ENCODE measurements around the gene C22orf39.

The C22orf39 gene

DNA sequence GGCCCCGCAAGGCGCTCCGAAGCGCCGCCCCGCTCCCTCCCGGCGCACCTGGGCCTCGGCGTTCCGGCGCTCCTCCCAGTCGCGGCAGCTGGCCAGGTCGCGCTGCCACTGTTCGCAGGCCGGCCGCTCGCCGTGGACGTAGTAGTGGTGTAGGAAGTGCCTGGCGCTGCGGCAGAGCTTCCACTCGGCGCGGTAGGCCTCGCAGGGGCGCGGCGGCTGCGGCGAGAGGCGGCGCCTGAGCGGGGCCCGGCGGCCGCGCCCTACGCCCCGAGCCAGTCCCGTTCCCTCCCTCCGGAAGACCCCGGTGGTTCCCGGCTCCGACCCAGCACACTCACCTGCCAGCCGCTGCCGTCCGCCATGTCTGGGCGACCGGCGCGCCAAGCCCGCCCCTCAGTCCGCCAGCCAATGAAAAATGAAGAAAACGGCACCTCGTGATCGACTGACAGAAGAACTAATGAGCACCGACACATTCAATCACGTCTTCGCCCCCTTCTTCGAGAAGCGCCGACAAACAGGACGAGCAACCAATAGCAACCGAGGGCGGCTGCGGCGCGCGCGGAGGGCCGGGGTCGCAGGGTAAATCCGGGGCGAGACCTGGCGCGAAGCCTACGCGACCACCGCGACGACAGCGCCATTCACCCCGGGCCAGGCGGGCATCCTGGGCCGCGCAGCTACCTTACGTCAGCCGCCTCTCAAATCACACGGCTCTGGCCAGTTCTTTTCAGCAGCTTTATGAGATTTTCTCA lies at the start of gene C22orf39:
TSS of gene C22orf39 (minus strand) at position 382 of the 746 bp plus-strand sequence. CDS start at position 359, 23 bp downstream.
- DNase-seq, result peak; percentile 98

GRCh38 chr22:19497245-19497644 lies 49.7 kb upstream of the C22orf39 start:
- no peak for DNase-seq

DNA sequence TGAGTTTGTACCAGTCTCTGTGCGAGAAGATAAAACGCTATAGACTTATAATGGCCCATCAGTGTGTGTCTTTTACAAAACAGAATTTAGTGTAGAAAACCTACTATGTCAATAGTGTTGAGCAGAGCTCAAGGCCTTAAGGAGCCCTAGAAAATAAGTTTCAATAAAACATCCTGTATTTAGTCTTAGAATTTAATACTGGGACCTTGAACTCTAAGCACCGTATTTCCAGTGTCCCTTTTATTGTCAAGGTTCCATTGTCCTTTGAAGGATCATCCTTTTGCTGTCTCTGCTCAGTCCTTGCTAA lies 48.8 kb upstream of the C22orf39 start:
- no peak for DNase-seq

DNA sequence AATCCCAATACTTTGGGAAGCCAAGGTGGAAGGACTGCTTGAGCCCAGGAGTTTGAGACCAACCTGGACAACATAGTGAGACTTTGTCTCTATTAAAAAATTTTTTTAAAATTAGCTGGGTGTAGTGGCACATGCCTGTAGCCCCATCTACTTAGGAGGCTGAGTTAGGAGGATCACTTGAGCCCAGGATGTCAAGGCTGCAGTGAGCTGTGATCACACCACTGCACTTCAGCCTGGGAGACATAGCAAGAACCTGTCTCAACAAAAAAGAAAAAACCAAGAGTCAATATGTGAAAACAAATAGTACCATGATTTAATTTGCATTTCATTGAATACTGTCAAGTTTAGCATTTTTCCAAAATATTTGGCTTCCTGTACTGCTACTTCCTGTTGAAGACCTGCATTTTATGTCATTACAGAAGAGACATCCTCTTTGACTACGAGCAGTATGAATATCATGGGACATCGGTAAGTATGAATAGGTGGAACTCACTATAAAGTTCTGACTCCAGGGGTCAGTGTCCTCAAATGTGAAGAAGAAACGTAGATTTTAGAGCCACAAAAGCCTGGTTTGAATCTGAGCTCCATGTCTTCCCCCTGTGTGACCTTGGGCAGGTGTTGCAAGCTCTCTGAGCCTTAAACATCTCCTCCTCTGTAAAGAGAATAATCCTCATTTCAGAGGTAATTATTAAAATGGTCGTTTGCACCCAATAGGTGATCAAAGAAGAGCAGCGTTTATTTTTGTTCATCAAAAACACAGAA lies 48.2 kb upstream of the C22orf39 start:
- DNase-seq, result no peak

- DNase-seq, result no peak
These were observed 47.2 kb upstream of the C22orf39 start for GRCh38 chr22:19494676-19495173.

DNA sequence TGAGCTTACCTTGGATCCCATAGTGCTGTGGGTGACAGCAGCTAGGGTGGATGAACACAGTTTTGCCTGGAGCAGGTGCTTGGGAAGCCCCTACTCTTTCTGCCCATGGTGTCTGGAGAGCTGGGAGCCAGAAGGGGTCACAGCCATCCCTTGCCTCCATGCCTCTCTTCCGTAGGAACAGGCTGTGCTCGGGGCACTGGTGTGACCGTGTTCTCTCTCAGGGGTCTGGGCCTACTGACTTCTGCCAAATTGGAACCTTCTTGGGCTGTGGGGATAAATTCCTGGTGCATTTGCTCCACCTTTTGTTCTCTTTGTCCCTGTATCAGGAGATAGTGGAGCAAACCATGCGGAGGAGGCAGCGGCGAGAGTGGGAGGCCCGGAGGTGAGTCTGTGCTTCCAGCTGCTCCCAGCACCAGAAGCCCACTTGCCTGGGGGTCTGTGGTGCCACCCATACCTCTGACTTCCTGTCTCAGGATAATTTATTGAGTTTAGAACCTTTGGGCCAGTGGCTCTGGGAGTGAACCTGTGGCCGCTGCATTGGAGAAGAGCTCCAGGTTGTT lies 46.6 kb upstream of the C22orf39 start:
- no peak for DNase-seq

DNA sequence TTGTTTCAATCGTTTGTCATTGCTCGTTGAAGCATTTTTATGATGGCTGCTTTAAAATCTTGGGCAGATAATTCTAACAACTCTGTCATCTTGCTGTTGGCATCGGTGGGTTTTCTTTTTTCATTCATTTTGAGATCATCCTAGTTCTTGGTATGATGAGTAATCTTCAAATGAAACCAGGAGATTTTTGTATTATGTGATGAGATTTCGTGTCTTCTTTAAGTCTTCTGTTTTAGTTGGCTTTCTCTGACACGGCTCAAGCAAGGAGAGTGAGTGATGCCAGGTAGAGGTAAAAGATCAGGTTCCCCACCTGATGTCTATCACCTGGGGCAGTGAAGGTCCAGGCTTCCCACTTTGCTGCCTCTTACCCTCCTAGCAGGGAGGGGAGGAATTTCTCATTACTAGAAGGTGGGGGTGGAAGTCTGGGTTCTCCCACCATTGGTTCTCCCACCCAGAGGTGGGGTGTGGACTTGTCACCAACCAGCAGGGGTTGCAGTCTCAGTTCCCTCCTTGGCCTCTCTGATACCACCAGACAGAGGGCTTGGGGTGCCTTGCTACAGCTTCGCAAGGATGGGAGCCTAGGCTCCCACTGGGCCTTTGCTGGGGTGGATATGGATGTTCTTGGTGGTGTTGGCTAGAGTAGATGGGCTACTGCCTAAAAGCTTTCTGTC lies 45.1 kb upstream of the C22orf39 start:
- DNase-seq, result no peak

DNA sequence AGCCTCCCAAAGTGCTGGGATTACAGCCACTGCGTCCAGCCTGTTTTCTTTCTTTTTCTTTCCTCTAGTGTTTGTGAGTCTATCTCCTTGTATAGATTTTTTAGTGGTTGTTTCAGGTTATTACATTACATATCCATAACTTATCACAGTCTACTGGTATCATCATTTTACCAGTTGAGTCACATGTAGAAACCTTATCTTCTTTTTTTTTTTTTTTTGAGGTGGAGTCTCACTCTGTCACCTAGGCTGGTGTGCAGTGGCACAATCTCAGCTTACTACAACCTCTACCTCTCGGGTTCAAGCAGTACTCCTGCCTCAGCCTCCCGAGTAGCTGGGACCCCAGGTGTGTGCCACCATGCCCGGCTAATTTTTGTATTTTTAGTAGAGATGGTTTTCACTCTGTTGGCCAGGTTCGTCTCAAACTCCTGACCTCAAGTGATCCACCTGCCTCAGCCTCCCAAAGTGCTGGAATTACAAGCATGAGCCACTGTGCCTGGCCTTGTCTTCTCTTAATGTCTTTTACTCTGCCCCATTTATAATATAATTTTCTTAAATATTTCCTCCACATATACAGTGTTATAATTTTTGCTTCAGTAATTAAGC lies 43.2 kb upstream of the C22orf39 start:
- no peak for DNase-seq

DNA sequence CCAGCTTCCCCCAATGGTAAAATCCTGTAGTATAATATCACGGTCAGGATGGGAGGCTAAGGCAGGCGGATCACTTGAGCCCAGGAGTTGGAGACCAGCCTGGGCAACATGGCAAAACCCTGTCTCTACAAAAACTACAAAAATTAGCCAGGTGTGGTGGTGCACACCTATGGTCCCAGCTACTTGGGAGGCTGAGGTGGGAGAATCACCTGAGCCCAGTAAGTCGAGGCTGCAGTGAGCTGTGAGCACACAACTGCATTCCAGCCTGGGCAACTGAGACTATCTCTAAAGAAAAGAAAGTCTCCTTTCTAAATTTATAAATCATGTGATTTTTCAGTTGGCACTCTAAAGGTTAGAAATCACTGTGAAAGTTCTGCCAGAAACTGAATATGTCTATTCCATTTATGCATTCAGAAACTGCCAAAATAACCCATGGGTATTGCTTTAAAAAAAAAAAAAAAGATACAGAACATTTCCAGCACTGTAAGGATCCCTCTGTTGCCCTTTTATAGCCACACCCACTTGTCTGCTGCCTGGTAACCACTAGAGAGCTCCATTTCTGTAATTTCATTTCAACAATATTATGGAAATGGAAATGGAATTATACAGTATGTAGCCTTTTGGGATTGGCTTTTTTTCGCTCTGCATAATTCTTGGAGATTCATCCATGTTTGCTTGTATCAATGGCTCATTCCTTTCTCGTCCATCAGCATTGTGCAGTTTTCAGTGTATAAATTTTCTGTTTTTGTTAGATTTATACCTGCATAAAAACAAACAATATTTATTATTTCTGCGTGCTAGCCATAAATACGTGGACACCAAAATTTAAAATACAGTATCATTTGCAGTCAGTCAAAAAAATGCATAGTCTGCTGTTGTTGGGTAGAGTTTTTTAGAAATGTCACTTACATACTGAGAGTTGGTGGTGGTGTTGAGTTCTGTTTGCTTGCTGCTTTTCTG lies 41.7 kb upstream of the C22orf39 start:
- peak; percentile 31 for DNase-seq

DNA sequence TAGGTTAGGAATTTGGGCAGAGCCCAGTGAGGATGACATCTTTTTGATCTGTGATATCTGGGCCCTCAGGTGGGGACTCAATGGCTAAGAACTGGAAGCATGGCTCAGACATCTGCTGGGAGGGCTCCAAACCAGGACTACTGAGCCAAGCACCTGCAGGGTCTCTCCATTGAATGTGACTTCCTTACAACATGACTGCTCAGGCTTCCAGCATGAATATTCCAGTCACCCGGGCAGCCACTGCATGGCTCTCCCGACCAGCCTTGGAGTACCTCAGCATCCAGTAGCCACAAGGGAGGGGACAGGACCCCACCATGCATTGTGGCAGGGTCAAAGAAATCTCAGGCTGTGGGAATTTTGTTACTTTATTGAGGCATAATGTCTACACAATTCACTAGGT lies 40.8 kb upstream of the C22orf39 start:
- no peak for DNase-seq

DNA sequence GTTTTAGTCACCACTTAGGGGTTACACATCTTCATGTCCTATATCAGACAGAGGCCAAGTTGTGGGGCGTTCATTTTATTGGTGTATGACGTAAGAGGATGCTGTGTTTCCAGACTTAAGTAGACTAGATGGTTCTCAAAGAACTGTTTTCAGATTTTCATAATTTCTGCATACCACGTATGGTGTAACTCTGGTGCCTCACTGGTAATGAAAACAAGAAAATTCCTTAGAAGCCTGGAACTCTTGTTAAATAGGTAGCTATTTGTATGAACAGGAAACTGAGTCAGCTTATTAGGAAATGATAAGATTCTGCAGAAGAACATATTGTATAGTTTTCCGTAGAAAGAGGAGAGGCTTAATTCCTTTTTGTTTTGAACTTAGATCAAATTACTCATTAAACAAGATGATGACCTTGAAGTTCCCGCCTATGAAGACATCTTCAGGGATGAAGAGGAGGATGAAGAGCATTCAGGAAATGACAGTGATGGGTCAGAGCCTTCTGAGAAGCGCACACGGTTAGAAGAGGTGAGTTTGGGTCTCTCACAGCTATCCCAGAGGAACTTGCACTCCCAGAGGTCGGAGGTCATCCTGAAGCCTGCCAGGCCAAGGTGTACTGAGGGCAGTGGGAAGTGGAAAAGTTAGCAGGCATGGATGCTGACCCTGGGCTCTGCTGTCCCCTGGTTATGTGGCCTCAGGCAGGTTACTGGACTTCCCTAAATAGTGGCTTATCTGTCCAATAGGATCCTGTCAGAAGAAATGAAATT lies 36.2 kb upstream of the C22orf39 start:
- DNase-seq, result no peak

GRCh38 chr22:19482297-19482696 lies 34.8 kb upstream of the C22orf39 start:
- no peak for DNase-seq

DNA sequence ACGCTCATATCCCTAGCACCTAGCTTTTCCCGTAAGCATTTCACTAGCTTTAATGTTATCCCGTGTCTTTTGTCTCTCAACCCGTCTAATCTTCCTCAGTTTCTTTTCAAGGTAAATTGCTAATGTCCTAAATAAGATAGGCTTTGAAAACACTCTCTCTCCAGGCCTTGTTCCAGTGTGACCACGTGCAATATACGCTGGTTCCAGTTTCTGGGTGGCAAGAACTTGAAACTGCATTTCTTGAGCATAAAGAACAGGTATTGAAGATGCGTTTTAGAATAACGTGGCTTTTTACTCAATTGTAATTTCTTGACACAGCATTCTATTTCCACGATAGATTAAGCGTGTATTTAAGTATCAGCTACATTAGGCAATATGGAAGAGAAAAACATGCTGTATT lies 33.3 kb upstream of the C22orf39 start:
- DNase-seq, result no peak

- no peak for DNase-seq
These were observed 32.7 kb upstream of the C22orf39 start for GRCh38 chr22:19480173-19480568.

DNA sequence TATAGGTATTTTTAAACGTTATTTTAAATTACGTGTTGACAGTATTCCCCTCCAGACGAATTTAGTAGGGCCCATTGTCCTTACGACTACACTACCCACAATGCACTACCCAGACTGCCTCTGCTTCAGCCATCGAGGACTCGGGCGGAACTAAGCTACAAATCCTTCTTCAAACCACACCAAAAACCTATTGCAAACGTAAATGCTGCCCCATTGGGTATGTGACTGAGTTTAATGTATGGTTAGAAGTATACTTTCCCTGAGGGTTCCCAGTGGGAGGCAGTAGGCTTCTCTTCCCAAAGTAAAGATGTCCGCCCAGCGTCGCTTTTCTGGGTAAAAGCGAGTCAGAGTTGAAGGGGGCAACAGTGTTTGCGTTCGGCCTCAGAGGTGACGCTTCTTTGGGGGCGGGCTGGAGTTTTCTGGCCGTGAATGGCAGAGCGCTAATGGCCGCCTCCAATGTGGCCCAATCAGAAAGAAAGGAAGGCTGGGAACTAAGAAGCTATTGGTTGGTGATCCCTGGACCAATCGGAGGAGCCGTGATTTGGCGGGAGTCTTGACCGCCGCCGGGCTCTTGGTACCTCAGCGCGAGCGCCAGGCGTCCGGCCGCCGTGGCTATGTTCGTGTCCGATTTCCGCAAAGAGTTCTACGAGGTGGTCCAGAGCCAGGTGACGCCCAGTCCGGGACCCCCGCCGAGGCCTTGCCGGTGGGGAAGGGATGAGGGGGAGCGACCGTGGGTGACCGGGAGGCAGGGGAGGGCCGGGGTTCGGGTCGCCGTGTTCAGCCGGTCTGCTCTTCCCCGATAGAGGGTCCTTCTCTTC lies 32.1 kb upstream of the C22orf39 start, which contains the start of gene CDC45:
TSS of gene CDC45 (plus strand) at position 566 of the 818 bp plus-strand sequence. CDS start at position 615, 49 bp downstream.
- DNase-seq, result peak; percentile 99

- peak; percentile 90 for DNase-seq
These were observed 31.4 kb upstream of the C22orf39 start, which contains the start of gene UFD1 for GRCh38 chr22:19478901-19479354. Gene UFD1 (minus strand): TSS chr22:19479193. CDS start chr22:19479085, 108 bp downstream.

DNA sequence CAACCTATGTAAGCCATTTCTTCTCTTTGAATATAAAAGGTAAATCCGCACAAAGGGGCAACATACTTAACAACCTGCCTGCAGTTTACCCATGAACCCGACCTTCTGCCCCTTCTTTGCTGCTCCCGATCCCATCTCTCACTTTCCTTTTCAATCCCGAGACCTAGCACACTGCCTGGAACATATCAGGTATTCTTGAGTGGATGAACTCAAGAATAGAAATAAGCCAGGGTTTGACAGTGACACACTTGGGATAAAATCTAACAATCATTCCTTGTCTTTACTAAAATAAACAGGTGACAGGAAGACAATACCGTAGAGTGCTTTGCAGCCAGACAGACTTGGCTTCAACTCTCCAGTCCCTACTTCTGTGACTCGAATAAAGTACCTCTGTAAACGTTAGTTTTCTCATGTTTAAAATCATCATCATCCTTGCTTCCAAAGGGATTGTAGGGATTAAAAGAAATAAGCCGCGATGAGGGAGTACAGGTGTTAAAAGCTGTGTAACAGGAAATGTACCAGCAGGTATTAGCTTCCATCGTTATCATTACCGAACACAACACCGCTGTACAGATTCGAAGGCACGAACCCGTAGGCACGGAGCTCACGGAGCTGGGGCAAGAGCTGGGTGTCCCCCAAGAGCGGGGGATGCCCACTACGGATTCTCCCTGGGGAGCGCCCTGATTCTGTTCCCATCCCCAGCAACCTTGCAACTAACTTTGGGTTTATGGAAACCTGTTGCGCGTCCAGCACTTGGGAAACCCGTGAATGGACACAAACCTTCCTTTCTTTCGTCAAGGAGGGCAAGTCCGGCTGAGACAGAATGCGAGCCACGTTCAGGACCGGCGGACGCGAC lies 30.8 kb upstream of the C22orf39 start:
- no peak for DNase-seq

DNA sequence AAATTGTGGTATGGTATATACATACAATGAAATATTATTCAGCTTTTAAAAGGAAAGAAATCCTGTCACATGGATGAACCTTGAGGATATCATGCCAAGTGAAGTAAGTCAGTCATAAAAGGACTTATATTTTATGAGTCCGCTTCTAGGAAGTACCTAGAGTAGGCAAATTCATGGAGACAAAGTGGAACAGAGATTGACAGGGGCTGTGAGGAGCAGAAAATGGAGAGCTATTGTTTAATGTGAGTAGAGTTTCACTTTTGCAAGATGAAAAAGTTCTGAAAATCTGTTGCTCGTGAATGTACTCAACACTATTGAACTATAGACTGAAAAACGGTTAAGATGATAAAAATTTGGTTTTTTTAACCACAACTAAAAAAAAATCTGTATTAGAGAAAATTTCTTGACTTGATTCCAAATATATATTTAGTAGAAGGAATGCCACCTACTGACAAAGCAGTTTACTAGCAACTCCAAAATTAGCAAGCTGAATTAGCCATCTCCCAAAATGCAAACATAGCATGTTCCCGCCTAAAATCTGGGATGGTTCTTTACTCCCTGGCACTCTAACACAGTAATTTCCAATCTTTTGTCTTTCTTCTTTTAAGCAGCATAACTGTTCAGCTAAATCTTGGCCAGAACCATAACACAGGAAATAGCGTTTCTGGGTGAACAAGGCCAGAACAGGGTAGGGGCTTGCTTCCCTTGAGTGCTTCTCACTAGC lies 30.0 kb upstream of the C22orf39 start:
- DNase-seq, result peak; percentile 22
